H9 (cell line): ENCODE measurements around the gene THSD4. TPM values are rescaled to one million over a fixed set of nuclear protein-coding genes. Genes with fewer than 3 reads are reported as not detected.

Experiments
- DNase-seq: peaks from one replicate; pipeline ENCODE4 v3.0.0-alpha.2; 2017
- H2AFZ ChIP-seq: one replicate; pipeline ENCODE4 v1.6.1; 2013; ENCODE audit warnings: mild to moderate bottlenecking, low read length, control low read depth, moderate library complexity
- H2AK5ac ChIP-seq: 2 replicates; pipeline ENCODE4 v1.6.1; 2013; ENCODE audit warnings: low read length, control low read depth, mixed read lengths; ENCODE audit not compliant: insufficient read length
- H2BK120ac ChIP-seq: one replicate; pipeline ENCODE4 v1.6.1; 2013; ENCODE audit warnings: low read depth, mild to moderate bottlenecking, low read length, control low read depth, inconsistent platforms; ENCODE audit not compliant: poor library complexity, severe bottlenecking
- H2BK12ac ChIP-seq: 2 replicates; pipeline ENCODE4 v1.6.1; 2013; ENCODE audit warnings: low read length, control low read depth, mixed read lengths, low read depth; ENCODE audit not compliant: insufficient read length
- H2BK15ac ChIP-seq: 2 replicates; pipeline ENCODE4 v1.6.1; 2013; ENCODE audit warnings: low read depth, low read length, control low read depth
- H2BK20ac ChIP-seq: one replicate; pipeline ENCODE4 v1.6.1; 2013; ENCODE audit warnings: low read depth, mild to moderate bottlenecking, low read length, control low read depth, inconsistent platforms; ENCODE audit not compliant: poor library complexity, severe bottlenecking
- H2BK5ac ChIP-seq: 2 replicates; pipeline ENCODE4 v1.6.1; 2013; ENCODE audit warnings: low read length, control low read depth, mixed read lengths; ENCODE audit not compliant: insufficient read length
- H3K14ac ChIP-seq: 2 replicates; pipeline ENCODE4 v1.6.1; 2013; ENCODE audit warnings: low read length, control low read depth; ENCODE audit not compliant: insufficient read depth
- H3K18ac ChIP-seq: 2 replicates; pipeline ENCODE4 v1.6.1; 2013; ENCODE audit warnings: low read depth, mild to moderate bottlenecking, mixed read lengths, low read length, control low read depth; ENCODE audit not compliant: insufficient read length
- H3K23ac ChIP-seq: 2 replicates; pipeline ENCODE4 v1.6.1; 2013; ENCODE audit warnings: low read length, control low read depth, mixed read lengths, low read depth; ENCODE audit not compliant: insufficient read length
- H3K23me2 ChIP-seq: 2 replicates; pipeline ENCODE4 v1.6.1; 2013; ENCODE audit warnings: low read depth, mild to moderate bottlenecking, mixed read lengths, low read length, control low read depth; ENCODE audit not compliant: insufficient read length, poor library complexity, severe bottlenecking
- H3K27ac ChIP-seq: 2 replicates; pipeline ENCODE4 v1.5.1; 2013; ENCODE audit warnings: low read length, control low read depth, mixed read lengths, low read depth; ENCODE audit not compliant: insufficient read length
- H3K27me3 ChIP-seq: 2 replicates; pipeline ENCODE4 v1.6.1; 2013; ENCODE audit warnings: low read length, control low read depth, inconsistent platforms; ENCODE audit not compliant: insufficient read depth
- H3K4ac ChIP-seq: 2 replicates; pipeline ENCODE4 v1.6.1; 2013; ENCODE audit warnings: low read depth, mild to moderate bottlenecking, control low read depth, inconsistent platforms, low read length, moderate library complexity
- H3K4me1 ChIP-seq: 2 replicates; pipeline ENCODE4 v1.6.1; 2013; ENCODE audit warnings: low read length, control low read depth, inconsistent platforms; ENCODE audit not compliant: insufficient read depth
- H3K4me2 ChIP-seq: 2 replicates; pipeline ENCODE4 v1.6.1; 2013; ENCODE audit warnings: low read length, control low read depth, mixed read lengths; ENCODE audit not compliant: insufficient read length, insufficient read depth
- H3K56ac ChIP-seq: 2 replicates; pipeline ENCODE4 v1.6.1; 2013; ENCODE audit warnings: low read depth, mild to moderate bottlenecking, mixed read lengths, low read length, control low read depth; ENCODE audit not compliant: insufficient read length
- H3K79me1 ChIP-seq: 2 replicates; pipeline ENCODE4 v1.6.1; 2013; ENCODE audit warnings: low read depth, mild to moderate bottlenecking, moderate library complexity, low read length, control low read depth, inconsistent platforms; ENCODE audit not compliant: insufficient read depth, poor library complexity, severe bottlenecking
- H3K79me2 ChIP-seq: 2 replicates; pipeline ENCODE4 v1.6.1; 2013; ENCODE audit warnings: low read length, control low read depth, inconsistent platforms; ENCODE audit not compliant: insufficient read depth
- H3K9ac ChIP-seq: 2 replicates; pipeline ENCODE4 v1.6.1; 2013; ENCODE audit warnings: low read length, control low read depth, mixed read lengths; ENCODE audit not compliant: insufficient read length; ENCODE audit errors: extremely low read depth
- H3K9me3 ChIP-seq: one replicate; pipeline ENCODE4 v1.6.1; 2013; ENCODE audit warnings: low read depth, low read length, inconsistent platforms; ENCODE audit not compliant: control insufficient read depth
- H3T11ph ChIP-seq: one replicate; pipeline ENCODE4 v1.6.1; 2013; ENCODE audit warnings: mild to moderate bottlenecking, low read length, control low read depth, inconsistent platforms
- H4K20me1 ChIP-seq: one replicate; pipeline ENCODE4 v1.6.1; 2013; ENCODE audit not compliant: control insufficient read depth, insufficient read length, insufficient read depth
- H4K5ac ChIP-seq: 2 replicates; pipeline ENCODE4 v1.6.1; 2013; ENCODE audit warnings: low read depth, mild to moderate bottlenecking, mixed read lengths, low read length, control low read depth; ENCODE audit not compliant: insufficient read length
- H4K8ac ChIP-seq: replicated peaks from 2 replicates; pipeline ENCODE4 v1.6.1; 2013; ENCODE audit warnings: low read length, control low read depth, mixed read lengths, low read depth; ENCODE audit not compliant: insufficient read length
- H4K91ac ChIP-seq: 2 replicates; pipeline ENCODE4 v1.6.1; 2013; ENCODE audit warnings: low read depth, mild to moderate bottlenecking, moderate library complexity, mixed read lengths, low read length, control low read depth; ENCODE audit not compliant: insufficient read length
- H3K27ac Mint-ChIP-seq, 3 experiments: 2 replicates in 2 of 3; 3 replicates in 1 of 3; pipeline ENCODE4 v1.8.0; 2020 to 2021; ENCODE audit warnings: mixed read lengths in 3 of 3, mild to moderate bottlenecking in 1 of 3, moderate library complexity in 1 of 3
- H3K27me3 Mint-ChIP-seq: 2 replicates; pipeline ENCODE4 v1.8.0; 2021; ENCODE audit warnings: low read depth, mild to moderate bottlenecking, moderate library complexity, mixed read lengths
- H3K36me3 Mint-ChIP-seq, 3 experiments: 2 replicates in 2 of 3; 3 replicates in 1 of 3; pipeline ENCODE4 v1.8.0; 2020 to 2021; ENCODE audit warnings: low read depth in 3 of 3, mixed read lengths in 3 of 3; ENCODE audit not compliant: insufficient read depth in 1 of 3
- H3K4me1 Mint-ChIP-seq, 2 experiments: 2 replicates each; pipeline ENCODE4 v1.8.0; 2020; ENCODE audit warnings: mixed read lengths in 2 of 2
- H3K4me3 Mint-ChIP-seq, 2 experiments: 2 replicates in 1 of 2; 3 replicates in 1 of 2; pipeline ENCODE4 v1.8.0; 2020 to 2021; ENCODE audit warnings: mild to moderate bottlenecking in 2 of 2, mixed read lengths in 2 of 2, moderate library complexity in 1 of 2
- H3K9me3 Mint-ChIP-seq, 2 experiments: 2 replicates in 1 of 2; 3 replicates in 1 of 2; pipeline ENCODE4 v1.8.0; 2020; ENCODE audit warnings: mild to moderate bottlenecking in 2 of 2, mixed read lengths in 2 of 2, moderate library complexity in 1 of 2
- WGBS: extraction: QIAGEN DNeasy Blood & Tissue Kit; methylation state at CpG from one replicate; pipeline ENCODE4 v1.1.7; 2013; ENCODE audit warnings: missing lambda C conversion rate, low lambda C conversion rate, mixed read lengths; ENCODE audit not compliant: insufficient read length; ENCODE audit errors: extremely low coverage; 5-methylcytosine and 5-hydroxymethylcytosine counted together
- total RNA-seq: library from RNA; stranded (reverse); gene quantifications from 2 replicates; pipeline ENCODE4 v1.2.1, GENCODE V29; 2021
- TF ChIP-seq, protein P1 (sequence below): fragments of 200-600 bp; sonication (generic); conservative IDR thresholded peaks from 3 replicates; pipeline ENCODE4 v1.8.0; 2021; ENCODE audit warnings: antibody characterized with exemption, mild to moderate bottlenecking

Gene THSD4
- total RNA-seq, 1 experiment from 2014 or later = 5.5 TPM

DNA sequence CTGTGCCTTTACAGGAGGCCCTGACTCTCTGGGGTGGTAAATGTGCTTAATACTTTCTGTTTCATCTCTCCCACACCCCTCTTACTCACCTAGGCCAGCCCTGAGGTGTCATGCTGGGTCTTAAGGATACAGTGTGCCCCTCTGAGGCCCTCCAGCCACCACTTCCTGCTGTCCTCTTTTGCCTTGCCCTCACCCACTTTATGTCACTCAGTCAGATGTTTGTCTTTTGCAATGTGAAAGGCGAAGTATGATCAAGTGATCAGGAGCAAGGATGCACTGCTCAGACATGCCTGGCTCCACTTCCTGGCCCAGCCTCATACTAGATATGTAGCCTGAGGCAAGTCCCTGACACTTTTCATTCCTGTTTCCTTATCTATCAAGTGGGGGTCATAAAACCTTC, 356.1 kb downstream of the THSD4 start:
- WGBS = no CpG with 5 or more reads among the region's 1 CpG
- no peak overlapping the region for H3K23ac ChIP-seq
- H4K8ac ChIP-seq = no peak overlapping the region
- no peaks in the 10 kb centered on the region for H4K20me1 ChIP-seq
- no peak overlapping the region for H2BK15ac ChIP-seq
- no peak overlapping the region for H3K56ac ChIP-seq
- H3K27me3 Mint-ChIP-seq = no peaks in the 10 kb centered on the region
- H2BK5ac ChIP-seq = no peak overlapping the region
- H4K5ac ChIP-seq = no peak overlapping the region
- H3K9ac ChIP-seq = no peak overlapping the region
- H3K4me1 Mint-ChIP-seq = peaks cover 3 to 9% of the 10 kb centered on the region in 2 experiments
- no peak overlapping the region for H2BK120ac ChIP-seq
- no peak overlapping the region for H3K4me2 ChIP-seq
- H2AK5ac ChIP-seq = no peak overlapping the region
- H3K27me3 ChIP-seq = no peaks in the 10 kb centered on the region
- H3K9me3 Mint-ChIP-seq = peaks cover 7 to 9% of the 10 kb centered on the region in 2 experiments; a peak in 4 of 5 replicates
- no peak overlapping the region for H3K18ac ChIP-seq
- no peak overlapping the region for H3K14ac ChIP-seq
- H3T11ph ChIP-seq = no peak overlapping the region
- H2BK12ac ChIP-seq = no peak overlapping the region
- no peak overlapping the region for H3K27ac ChIP-seq
- TF ChIP-seq, protein P1, sequence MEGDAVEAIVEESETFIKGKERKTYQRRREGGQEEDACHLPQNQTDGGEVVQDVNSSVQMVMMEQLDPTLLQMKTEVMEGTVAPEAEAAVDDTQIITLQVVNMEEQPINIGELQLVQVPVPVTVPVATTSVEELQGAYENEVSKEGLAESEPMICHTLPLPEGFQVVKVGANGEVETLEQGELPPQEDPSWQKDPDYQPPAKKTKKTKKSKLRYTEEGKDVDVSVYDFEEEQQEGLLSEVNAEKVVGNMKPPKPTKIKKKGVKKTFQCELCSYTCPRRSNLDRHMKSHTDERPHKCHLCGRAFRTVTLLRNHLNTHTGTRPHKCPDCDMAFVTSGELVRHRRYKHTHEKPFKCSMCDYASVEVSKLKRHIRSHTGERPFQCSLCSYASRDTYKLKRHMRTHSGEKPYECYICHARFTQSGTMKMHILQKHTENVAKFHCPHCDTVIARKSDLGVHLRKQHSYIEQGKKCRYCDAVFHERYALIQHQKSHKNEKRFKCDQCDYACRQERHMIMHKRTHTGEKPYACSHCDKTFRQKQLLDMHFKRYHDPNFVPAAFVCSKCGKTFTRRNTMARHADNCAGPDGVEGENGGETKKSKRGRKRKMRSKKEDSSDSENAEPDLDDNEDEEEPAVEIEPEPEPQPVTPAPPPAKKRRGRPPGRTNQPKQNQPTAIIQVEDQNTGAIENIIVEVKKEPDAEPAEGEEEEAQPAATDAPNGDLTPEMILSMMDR = no peak
- no peak overlapping the region for H2BK20ac ChIP-seq
- H3K23me2 ChIP-seq = no peaks in the 10 kb centered on the region
- no peak overlapping the region for H4K91ac ChIP-seq
- no peaks in the 10 kb centered on the region for H3K79me1 ChIP-seq
- no peaks in the 10 kb centered on the region for H3K79me2 ChIP-seq
- peak overlapping the region in 2 of 3 experiments; percentile 60 to 84; a peak in 5 of 7 replicates for H3K27ac Mint-ChIP-seq
- no peak overlapping the region for H3K4me3 Mint-ChIP-seq
- no peaks in the 10 kb centered on the region for H3K9me3 ChIP-seq
- H3K36me3 Mint-ChIP-seq = peaks cover 4 to 12% (median 7%) of the 10 kb centered on the region in 3 experiments; a peak in 6 of 7 replicates
- no peak overlapping the region for H2AFZ ChIP-seq
- no peak for DNase-seq
- H3K4ac ChIP-seq = no peak overlapping the region
- H3K4me1 ChIP-seq = no peaks in the 10 kb centered on the region
